ENCODE data around the gene CDH4.

- TF ChIP-seq TAF1 (IDR thresholded peaks at IDR 0.05; ENCODE audit: low read depth, low read length) = no peak
- no peak for TF ChIP-seq YY1 (IDR thresholded peaks at IDR 0.05; ENCODE audit: low read depth, low read length)
These were observed 294.6 kb downstream of the CDH4 start for GRCh38 chr20:61546641-61547040.

Measured in H1 (cell line).